GM21717 (cell line): ENCODE results near the gene ADGRE2.
"Not testable (repeated sequence)": the region's sequence is repeated elsewhere in the genome, so short reads cannot be mapped to it uniquely, and the experiment has no call there.

Experiments used
- ATAC-seq: cut with Tn5 transposase; IDR thresholded peaks from one replicate; pipeline ENCODE4 v1.9.1; 2021; ENCODE audit warnings: mild to moderate bottlenecking, moderate library complexity; ENCODE audit not compliant: unreplicated experiment

Gene ADGRE2

DNA sequence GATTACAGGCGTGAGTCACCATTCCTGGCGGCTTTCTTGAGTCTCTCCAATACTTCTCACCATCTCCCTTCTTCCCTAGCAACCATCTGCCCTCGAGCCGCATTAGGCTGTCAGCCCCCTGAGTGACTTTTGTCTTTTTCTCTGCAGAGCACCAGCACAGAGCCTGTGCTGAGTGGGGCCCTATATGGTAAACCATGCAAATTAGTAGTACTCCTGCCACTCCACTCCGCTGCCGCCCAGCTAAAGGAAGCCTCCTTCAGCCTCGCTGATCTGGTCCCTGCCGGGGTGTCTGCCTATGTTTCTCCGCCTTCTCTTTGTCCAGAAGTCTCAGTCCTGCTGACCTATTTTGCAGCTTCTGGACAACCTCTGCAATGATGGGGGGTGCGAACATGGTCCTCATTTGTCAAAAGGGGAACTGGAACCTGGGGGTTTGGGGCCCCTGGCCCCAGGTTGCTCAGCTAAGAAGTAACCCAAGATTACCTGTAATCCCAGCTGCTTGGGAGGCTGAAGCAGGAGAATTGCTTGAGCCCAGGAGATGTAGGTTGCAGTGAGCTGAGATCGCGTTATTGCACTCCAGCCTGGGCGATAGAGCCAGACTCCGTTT is 2.4 kb upstream of the ADGRE2 start:
- ATAC-seq, result not testable (repeated sequence)

DNA sequence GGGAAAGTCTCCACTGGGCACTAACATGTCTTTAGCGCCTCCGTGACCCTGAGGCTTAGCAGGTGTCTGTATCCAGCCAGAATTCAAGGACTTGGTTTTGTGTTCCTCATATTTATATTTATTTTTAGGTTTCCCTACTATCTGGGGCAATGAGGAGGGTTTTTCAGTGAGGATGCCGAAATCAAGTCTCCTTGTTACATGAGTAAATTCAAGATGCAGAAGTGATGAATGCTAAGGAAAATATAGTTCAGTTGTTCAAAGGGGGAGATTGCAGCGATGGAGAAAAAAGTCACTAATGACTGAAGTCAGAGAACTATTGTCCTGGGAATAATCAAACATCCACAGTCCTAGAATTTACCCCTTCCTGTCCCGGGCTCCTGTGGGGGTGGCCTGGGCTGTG is 791 bp upstream of the ADGRE2 start:
- ATAC-seq, result no peak

DNA sequence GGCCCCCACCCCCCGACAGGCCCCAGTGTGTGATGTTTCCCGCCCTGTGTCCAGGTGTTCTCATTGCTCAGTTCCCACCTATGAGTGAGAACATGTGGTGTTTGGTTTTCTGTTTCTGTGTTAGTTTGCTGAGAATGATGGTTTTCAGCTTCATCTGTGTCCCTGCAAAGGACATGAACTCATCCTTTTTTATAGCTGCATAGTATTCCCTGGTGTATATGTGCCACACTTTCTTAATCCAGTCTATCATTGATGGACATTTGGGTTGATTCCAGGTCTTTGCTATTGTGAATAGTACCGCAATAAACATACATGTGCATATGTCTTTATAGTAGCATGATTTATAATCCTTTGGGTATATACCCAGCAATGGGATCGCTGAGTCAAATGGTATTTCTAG is 715 bp downstream of the ADGRE2 start:
- ATAC-seq, result not testable (repeated sequence)

DNA sequence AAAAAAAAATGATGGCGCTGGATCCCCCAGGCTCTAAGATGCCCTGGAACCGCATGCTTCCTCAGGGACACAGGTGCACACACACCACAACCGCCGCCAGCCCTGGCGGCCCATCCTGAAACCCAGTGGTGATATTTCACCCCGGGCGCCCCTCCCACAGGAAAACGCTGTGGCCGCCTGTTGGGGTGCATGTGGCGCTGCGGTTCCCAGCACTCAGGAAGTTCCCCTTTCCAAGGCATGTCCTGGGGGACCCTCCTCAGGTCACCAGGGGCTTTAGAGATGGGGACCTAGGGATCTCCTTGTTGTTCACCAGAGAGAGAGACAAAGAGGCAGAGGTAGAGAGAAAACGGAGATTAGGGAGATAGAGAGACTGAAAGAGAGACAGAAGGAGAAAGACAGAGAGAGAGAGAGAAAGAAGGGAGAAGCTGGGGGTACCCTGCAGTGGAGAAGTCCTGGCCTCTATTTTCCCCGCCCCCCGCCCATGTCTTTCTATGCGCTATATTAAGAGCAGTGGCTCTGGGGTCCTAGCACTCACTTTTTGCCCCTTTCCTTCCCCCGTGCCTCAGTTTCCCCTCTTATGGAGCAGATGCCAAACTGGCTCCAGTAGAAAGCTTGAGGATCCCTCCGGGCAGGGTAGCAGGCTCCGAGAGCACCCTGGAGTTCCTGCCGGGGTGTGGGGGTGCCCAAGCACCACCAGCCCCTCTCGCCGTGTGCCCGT is 2.3 kb downstream of the ADGRE2 start:
- no peak for ATAC-seq

DNA sequence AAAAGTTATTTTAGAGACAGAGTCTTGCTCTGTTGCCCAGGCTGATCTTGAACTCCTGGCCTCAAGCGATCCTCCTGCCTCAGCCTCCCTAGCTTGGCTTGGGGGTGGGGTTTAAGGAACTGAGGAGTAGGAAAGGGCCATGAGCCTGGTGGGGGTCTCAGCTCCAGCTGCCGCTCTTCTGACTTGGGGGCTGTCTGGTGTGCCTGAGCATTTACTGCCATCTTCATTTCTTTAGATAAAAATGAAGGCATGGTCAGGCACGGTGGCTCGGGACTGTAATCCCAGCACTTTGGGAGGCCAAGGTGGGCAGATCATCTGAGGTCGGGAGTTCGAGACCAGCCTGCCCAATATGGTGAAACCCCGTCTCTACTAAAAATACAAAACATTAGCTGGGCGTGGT is 3.0 kb downstream of the ADGRE2 start:
- not testable (repeated sequence) for ATAC-seq

DNA sequence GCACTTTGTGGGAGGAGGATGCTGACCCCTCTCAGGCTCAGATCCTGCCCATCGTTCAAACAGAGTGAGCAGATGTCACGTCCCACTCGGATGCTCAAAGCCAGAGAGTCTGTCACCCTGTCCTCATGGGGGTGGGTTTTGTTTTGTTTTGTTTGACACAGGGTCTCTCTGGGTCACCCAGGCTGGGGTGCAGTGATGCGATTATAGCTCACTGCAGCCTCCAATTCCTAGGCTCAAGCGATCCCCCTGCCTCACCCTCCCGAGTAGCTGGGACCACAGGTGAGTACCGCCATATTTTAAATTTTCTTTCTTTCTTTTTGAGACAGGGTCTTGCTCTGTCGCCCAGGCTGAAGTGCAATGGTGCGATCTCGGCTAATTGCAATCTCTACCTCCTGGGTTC is 4.0 kb downstream of the ADGRE2 start:
- ATAC-seq, result no peak

DNA sequence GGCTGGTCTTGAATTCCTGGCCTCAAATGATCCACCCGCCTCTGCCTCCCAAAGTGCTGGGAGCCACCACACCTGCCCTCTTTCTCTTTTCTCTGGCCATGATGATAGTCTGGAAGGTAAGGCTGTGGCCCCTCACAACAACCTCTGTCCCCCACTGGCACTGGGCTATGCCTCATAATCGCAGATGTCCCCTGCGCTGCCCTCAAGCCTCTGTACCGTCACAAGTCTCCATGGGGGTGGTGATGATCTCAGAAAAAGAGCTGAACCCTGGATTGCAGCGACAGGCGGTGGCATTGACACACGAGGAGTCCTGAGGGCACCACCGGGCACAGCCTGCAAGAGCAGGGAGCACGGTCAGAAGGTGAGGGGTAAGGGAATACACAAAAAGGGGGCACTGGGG is 4.6 kb downstream of the ADGRE2 start:
- not testable (repeated sequence) for ATAC-seq

DNA sequence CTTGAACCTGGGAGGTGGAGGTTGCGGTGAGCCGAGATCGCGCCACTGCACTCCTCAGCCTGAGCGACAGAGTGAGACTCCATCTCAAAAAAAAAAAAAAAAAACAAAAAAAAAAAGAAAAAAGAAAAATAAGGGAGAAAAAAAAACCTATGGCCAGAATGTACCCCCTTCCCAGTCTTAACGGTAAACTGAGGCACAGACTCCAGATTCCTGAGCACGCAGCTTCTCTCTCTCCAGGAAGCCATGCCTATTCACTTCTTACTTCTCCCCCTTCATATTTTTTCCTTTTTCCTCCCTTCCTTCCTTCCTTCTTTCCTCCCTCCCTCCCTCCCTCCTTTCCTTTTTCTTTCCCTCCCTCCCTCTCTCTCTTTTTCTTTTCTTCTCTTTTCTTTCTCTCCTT is 5.4 kb downstream of the ADGRE2 start:
- ATAC-seq, result no peak

DNA sequence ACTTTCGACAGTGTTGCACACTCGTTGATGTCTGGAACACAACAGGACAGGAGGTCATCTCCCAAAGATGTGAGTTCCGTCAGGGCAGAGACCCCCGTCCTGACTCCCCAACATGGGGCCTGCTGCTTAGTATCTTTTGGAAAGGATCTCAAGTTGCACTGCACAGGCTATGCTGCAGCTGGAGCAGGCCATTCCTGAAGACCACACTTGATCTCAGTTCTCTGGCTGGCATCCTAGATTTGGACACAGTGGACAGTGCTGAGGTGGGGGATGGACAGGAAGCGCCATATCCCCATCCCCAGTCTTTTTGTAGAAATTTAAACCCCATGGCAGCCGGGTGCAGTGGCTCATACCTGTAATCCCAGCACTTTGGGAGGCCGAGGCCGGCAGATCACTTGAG is 5.9 kb downstream of the ADGRE2 start:
- ATAC-seq, result no peak

DNA sequence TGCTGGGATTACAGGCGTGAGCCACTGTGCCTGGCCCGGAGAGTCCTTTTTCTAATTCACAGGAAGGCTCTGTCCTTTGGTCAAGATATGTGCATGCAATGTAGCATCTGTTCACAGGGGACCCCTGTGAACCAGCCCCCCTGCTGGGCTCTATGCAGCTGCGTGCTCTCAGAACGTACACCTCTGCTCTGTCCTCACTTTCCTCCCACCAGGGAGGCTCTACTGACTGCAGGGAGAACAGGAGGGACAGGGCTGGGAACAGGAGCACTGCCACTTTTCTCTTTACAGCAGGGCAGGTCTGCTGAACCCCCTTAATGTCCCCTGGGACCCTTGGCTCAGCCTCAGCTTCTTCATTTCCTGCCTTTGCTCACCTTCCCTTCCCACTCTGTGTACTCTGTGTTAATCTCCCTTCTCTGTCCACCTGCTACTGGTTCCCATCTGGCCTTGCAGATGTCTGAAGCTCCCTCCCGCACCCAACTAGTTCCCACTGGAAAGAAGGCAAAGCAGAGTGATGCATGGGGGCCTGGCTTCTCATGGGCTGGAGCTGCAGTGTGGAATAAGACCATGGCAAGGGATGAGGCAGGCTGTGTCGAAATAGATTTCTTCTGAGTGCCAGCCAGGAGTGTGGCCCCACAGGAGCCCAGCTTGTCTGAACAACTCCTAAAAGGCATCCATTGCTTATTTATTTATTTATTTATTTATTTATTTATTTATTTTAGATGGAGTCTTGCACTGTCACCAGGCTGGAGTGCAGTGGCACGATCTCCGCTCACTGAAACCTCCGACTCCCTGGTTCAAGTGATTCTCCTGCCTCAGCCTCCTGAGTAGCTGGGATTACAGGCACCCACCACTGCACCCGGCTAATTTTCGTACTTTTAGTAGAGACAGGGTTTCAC is 7.2 kb downstream of the ADGRE2 start:
- ATAC-seq, result no peak

DNA sequence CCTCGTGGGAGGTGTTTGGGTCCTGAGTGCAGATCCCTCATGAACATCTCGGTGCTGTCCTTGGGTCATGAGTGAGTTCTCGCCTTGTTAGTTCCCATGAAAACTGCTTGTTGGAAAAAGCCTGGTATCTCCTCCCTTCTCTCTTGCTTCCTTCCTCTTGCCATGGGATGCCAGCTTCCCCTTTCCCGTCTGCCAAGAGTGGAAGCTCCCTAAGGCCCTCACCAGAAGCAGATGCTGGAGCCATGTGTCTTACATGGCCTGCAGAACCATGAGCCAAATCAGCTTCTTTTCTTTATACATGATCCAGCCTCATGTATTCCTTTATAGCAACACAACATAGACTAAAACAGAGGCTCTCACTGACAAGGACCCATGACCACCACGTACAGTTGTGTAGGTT is 8.2 kb downstream of the ADGRE2 start:
- no peak for ATAC-seq

DNA sequence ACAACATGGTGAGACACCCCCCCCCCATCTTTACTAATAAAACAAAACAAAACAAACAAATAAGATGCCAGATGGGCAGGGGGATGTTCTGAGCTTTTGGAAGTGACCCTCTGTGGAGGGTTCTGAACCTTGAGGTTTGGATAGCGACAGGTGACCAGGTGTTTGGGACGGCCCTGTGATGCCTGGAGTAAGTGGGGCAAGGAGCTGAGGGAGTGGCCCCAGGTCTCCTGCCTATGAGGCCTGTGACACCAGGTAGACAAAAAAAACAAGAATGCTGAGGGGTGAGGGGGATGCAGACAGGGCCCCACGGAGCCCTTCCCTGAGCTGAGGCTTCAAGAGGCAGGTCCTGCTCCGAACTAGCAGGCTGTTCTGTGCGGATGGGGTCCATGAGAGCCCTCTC is 9.2 kb downstream of the ADGRE2 start:
- ATAC-seq, result no peak

DNA sequence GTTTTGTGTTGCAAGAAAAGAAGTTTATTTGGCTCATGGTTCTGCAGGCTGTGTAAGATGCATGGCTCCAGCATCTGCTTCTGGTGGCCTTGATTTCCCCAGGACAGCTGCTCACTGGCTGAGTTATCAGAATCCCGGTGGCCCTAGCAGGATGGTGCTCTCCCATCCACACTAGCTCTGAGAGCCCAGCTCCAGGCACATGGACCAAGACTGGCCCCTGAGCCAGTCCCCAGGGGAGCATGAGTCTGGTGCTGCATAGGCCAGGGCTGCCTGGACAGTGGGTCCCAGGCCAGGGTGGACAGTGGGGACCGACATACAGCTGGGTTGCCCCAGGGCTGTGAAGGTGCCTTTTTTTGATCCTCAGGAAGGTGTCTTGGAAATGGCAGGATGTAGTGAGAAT is 10.4 kb downstream of the ADGRE2 start:
- no peak for ATAC-seq

DNA sequence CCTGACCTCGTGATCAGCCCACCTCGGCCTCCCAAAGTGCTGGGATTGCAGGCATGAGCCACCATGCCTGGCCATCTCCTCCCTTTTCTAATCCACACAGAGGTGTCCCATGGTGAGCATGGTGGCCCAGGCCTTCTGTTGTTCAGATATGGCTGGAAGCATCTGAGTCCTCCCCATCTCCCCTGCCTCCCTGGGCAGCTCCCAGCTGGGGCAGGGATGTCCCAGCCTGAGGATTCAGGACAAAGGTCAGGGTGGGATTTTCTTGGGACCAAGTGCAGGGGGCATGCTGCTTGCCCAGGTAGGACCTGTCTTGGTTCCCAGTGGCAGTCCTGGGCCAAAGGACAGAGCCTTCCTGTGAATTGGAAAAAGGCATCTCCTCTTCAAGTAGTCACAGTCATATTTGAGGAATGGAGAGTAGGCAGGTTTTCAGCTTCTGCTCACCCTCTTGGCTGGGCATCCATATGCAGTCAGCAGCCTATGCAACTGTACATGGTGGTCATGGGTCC is 10.8 kb downstream of the ADGRE2 start:
- ATAC-seq, result no peak

DNA sequence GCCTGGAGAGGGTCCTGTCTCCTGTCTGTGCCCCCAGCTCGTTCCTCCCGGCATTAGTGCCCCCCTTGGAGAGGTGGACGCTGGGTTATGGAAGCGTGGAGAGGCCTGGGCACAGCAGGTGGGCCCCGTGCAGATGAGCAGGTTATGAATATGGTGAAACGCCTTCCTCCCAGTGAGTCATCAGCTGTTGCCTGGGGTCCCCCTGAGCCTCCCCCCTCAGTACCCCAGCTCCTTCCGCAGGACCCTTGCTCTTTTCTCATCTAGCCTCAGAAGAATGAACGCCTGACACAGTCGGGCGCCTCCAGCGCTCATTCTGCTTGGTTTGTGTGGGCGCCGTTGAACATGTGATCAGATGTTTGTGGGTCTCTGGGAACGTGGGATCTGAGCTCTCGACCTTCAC is 12.5 kb downstream of the ADGRE2 start:
- not testable (repeated sequence) for ATAC-seq

DNA sequence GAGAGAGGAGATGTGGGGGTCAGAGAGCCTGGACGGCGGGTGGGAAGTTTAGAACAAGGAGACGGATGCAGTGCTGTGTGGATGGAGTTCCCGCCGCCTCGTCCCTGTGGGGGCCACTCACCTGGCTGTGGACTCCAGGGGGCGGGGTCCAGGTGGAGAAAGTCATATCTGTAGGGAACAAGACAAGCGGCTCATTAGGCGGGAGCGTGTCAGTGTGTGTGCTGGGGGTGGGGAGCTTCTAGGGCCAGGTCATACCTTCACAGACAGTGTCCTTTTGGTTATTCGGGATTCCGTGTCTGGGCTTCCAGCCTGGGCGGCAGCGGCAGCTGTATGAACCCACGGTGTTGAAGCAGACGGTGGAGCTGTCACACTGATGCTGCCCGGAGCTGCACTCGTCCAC is 13.0 kb downstream of the ADGRE2 start:
- ATAC-seq, result not testable (repeated sequence)

DNA sequence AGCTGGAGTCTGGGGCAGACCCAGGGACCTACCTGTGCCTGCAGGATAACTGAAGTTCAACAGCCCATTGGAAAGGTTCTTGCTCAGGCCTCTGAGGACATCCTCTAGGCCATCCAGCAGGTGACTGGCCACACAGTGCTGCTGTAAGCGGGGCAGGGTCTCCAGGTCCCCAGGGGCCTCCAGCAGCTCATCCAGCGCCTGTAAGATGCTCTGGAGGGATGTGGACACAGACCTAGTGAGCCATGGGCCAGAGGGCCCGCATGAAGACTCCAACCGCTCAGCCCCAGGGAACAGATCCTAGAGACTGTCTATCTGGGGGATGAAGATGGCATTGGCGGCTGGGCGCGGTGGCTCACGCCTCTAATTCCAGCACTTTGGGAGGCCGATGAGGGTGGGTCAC is 14.0 kb downstream of the ADGRE2 start:
- no peak for ATAC-seq

DNA sequence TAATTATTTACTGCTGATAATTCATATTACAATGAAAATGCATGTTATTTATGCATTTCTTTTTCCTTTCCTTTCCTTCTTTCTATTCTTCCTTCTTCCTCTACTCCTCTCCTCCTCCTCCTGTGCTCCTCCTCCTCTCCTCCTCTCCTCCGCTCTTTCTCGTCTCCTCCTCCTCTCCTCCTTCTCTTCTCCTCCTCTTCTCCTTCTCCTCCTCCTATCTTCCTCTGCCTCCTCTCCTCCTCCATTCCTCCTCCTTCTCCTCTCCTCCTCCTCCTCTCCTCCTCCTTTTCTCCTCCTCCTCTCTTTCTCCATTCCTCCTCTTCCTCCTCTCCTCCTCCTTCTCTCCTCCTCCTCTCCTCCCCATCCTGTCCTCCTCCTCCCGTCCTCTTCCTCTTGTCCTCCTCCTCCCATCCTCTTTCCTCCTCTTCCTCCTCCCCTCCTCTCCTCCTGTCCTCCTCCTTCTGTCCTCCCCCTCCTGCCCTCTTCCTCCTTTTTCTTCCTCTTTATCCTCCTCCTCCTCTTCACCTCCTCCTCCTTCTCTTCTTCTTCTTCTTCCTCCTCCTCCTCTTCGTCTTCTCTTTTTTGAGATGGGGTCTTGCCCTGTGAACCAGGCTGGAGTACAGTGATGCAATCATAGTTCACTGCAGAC is 14.7 kb downstream of the ADGRE2 start:
- no peak for ATAC-seq

DNA sequence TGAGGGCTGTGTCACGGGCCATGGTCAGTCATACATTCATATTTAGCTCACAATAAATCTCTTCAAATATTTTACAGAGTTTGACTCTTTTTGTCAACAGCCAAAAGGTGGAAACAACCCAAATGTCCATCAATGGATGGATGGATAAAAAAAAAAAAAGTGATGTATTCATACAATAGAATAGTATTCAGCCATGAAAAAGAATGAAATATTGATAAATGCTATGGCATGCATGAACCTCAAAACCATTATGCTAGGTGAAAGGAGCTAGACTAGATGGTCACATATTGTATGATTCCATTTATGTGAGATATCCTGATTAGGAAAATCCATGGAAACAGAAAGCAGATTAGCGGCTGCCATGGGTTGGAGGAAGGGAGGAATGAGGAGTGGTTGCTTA is 16.2 kb downstream of the ADGRE2 start:
- no peak for ATAC-seq

DNA sequence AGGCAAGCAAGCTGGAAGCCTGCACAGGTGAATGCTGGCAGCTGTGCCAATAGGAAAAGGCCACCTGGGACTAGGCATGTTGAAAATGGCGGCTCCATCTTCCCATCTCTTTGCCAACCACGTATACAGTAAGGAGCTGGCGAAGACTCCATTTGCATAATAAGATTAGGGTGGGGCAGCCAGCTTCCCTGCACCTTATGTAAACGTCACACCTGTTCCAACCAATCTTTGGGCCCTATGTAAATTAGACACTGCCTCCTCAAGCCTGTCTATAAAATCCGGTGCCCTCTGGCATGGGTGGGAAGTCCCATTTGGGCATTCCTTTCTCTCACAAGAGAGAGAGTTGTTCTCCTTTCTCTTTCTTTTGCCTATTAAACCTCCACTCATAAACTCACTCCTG is 16.8 kb downstream of the ADGRE2 start:
- ATAC-seq, result no peak

DNA sequence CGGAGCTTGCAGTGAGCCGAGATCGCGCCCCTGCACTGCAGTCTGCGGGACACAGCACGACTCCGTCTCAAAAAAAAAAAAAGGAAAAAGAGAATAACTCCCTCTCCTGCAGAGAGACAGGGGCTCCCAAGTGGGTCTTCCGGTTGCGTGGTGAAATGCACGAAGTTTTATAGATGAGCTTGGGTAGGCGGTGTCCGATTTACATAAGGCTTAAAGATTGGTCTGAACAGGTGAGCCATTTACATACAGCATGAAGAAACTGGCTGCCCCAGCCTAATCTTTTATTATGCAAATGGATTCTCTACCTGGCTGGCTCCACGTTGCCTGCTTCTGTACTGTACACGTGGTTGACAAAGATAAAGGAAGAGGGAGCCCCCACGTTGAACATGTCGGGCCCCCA is 19.5 kb downstream of the ADGRE2 start:
- no peak for ATAC-seq
